Uterus (tissue), 2 donors: Measurements from ENCODE around the gene CFAP74.

Experiments used
- POLR2A ChIP-seq, 2 donors: fragments of 450-650 bp; IDR thresholded peaks; one replicate each; pipeline ENCODE4 v1.6.1; 2016; ENCODE audit warnings: antibody characterized with exemption in 2 of 2, mild to moderate bottlenecking in 1 of 2, moderate library complexity in 1 of 2
- TF ChIP-seq, protein P1 (sequence below), 4 experiments: fragments of 200-600 bp in 2 of 4; fragments of 450-650 bp in 2 of 4; sonication (generic) in 2 of 4; IDR thresholded peaks; one replicate each; pipeline ENCODE4 v1.5.1; 2016 to 2019; ENCODE audit warnings: antibody characterized with exemption in 4 of 4, mild to moderate bottlenecking in 2 of 4, moderate library complexity in 1 of 4

DNA sequence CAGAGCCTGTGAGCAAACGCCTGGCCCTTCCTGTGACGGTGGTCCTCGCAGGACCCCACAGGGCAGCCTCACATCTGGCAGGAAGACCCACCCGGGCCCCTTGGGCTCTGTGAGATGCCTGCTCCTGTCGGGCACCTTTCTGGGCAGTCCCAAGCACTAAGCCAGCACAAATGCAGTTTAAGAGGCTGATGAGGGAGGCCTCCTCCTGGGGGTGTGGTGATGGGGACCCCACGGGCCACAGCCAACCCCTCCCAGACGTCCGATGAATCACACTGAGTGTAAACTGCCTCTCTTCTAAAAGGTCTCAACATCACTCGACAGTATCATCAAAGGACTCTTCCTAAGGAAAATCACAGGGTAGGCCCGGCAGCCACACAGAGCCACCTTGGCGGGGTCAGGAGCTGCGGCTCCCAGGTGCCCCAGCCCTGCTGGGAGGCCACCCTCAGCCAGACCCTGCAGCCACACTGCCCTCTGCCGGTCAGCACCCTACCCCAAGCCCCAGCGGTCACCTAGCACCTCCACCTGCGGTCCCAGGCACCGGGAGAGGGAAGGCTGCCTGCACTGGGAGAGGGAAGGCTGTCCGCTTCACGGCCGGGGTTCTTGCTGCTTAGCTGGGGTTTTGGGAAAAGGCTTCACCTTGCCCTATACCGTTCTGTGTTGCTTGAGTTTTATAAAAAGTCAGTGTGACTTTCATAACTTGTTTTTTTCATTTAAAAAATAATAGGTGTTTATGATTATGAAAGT lies 42.8 kb upstream of the CFAP74 start:
- TF ChIP-seq, protein P1, sequence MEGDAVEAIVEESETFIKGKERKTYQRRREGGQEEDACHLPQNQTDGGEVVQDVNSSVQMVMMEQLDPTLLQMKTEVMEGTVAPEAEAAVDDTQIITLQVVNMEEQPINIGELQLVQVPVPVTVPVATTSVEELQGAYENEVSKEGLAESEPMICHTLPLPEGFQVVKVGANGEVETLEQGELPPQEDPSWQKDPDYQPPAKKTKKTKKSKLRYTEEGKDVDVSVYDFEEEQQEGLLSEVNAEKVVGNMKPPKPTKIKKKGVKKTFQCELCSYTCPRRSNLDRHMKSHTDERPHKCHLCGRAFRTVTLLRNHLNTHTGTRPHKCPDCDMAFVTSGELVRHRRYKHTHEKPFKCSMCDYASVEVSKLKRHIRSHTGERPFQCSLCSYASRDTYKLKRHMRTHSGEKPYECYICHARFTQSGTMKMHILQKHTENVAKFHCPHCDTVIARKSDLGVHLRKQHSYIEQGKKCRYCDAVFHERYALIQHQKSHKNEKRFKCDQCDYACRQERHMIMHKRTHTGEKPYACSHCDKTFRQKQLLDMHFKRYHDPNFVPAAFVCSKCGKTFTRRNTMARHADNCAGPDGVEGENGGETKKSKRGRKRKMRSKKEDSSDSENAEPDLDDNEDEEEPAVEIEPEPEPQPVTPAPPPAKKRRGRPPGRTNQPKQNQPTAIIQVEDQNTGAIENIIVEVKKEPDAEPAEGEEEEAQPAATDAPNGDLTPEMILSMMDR (IDR thresholded peaks at IDR 0.05): peak; percentile 23 to 39 (median 26)
- TF ChIP-seq POLR2A (IDR thresholded peaks at IDR 0.05): no peak
